Lower leg skin (tissue), 3 donors: ENCODE results near the gene NPC1L1.

Source experiments
- POLR2A ChIP-seq, 2 donors: fragments of 450-650 bp; IDR thresholded peaks; one replicate each; pipeline ENCODE4 v1.6.1; 2016 to 2017; ENCODE audit warnings: antibody characterized with exemption in 2 of 2, mild to moderate bottlenecking in 1 of 2, moderate library complexity in 1 of 2
- TF ChIP-seq, protein P1 (sequence below), 3 donors: fragments of 450-650 bp; IDR thresholded peaks; one replicate each; pipeline ENCODE4 v1.5.1; 2016; ENCODE audit warnings: antibody characterized with exemption in 3 of 3, mild to moderate bottlenecking in 3 of 3, moderate library complexity in 2 of 3

DNA sequence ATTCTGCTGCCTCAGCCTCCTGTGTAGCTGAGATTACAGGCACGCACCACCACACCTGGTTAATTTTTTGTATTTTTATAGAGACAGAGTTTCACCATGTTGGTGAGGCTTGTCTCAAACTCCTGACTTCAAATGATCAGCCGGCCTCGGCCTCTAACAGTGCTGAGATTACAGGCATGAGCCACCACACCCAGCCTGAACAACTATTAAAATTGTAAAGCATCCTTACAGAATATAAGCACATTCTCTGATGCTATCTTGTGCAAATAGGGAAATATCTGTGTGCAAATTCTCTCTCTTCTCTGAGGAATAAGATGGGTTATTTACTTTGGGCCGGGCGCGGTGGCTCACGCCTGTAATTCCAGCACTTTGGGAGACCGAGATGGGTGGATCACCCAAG lies 63.2 kb downstream of the NPC1L1 start:
- TF ChIP-seq, protein P1, sequence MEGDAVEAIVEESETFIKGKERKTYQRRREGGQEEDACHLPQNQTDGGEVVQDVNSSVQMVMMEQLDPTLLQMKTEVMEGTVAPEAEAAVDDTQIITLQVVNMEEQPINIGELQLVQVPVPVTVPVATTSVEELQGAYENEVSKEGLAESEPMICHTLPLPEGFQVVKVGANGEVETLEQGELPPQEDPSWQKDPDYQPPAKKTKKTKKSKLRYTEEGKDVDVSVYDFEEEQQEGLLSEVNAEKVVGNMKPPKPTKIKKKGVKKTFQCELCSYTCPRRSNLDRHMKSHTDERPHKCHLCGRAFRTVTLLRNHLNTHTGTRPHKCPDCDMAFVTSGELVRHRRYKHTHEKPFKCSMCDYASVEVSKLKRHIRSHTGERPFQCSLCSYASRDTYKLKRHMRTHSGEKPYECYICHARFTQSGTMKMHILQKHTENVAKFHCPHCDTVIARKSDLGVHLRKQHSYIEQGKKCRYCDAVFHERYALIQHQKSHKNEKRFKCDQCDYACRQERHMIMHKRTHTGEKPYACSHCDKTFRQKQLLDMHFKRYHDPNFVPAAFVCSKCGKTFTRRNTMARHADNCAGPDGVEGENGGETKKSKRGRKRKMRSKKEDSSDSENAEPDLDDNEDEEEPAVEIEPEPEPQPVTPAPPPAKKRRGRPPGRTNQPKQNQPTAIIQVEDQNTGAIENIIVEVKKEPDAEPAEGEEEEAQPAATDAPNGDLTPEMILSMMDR (IDR thresholded peaks at IDR 0.05) = no peak
- no peak for TF ChIP-seq POLR2A (IDR thresholded peaks at IDR 0.05)
